K562 (cell line): ENCODE measurements around the gene RHO. TPM values are rescaled to one million over a fixed set of nuclear protein-coding genes. Genes with fewer than 3 reads are reported as not detected.

Experiments used
- CREM ChIP-seq: IDR thresholded peaks from 2 replicates; pipeline ENCODE4 v1.6.1; 2014; ENCODE audit warnings: antibody characterized with exemption, low read depth
- ELF1 ChIP-seq: fragments of 200-800 bp; sonication (Bioruptor generic); IDR thresholded peaks from 2 replicates; pipeline ENCODE4 v1.6.1; 2016; ENCODE audit warnings: missing genetic modification characterization, missing compliant biosample characterization
- ILF3 ChIP-seq: fragments of 450-650 bp; IDR thresholded peaks from 2 replicates; pipeline ENCODE4 v1.6.1; 2018; ENCODE audit warnings: antibody characterized with exemption, mild to moderate bottlenecking, moderate library complexity, borderline replicate concordance
- NFE2 ChIP-seq: IDR thresholded peaks from 2 replicates; pipeline ENCODE4 v1.6.1; 2014; ENCODE audit warnings: antibody characterized with exemption, low read depth
- POLR3A ChIP-seq: IDR thresholded peaks from 2 replicates; pipeline ENCODE4 v1.6.1; 2011; ENCODE audit warnings: borderline replicate concordance, mild to moderate bottlenecking, moderate library complexity; ENCODE audit not compliant: insufficient read length, insufficient read depth; ENCODE audit errors: extremely low read depth
- YBX1 ChIP-seq: fragments of 450-650 bp; IDR thresholded peaks from 2 replicates; pipeline ENCODE4 v1.7.1; 2016; ENCODE audit warnings: mild to moderate bottlenecking
- ZC3H11A ChIP-seq: IDR thresholded peaks from 2 replicates; pipeline ENCODE4 v1.6.1; 2012; ENCODE audit warnings: low read depth, low read length, improper control_type of control experiment
- ZC3H8 ChIP-seq: fragments of 450-650 bp; IDR thresholded peaks from 2 replicates; pipeline ENCODE4 v1.6.1; 2017
- polyA plus RNA-seq, 8 experiments: library from polyadenylated mRNA; depleted of rRNA in 4 of 8; stranded (reverse) in 5 of 8; unstranded in 3 of 8; fragments of >200 nt; fragmentation: Nextera tagmentation in 2 of 8; fragmentation: Illumina TruSeq in 1 of 8; extraction: Ambion mirVana in 2 of 8; extraction: Trizol in 1 of 8; gene quantifications; 2 replicates each; pipeline versions ENCODE4 v1.2.1 to v1.2.3, GENCODE V29; 2011 to 2014; ENCODE audit warnings: inconsistent platforms in 1 of 8, missing spikeins in 1 of 8
- total RNA-seq, 7 experiments: library from RNA; depleted of rRNA in 6 of 7; stranded (reverse); fragments of >200 nt in 6 of 7; fragmentation: Illumina TruSeq in 2 of 7; extraction: Trizol in 2 of 7; gene quantifications; 2 replicates each; pipeline versions ENCODE4 v1.2.1 to v1.2.3, GENCODE V29; 2011 to 2021; ENCODE audit warnings: low replicate concordance in 1 of 7
- TF ChIP-seq, protein P1 (sequence below): sonication (generic); formaldehyde crosslinking; IDR thresholded peaks from 2 replicates; pipeline ENCODE4 v1.8.0; 2022; ENCODE audit warnings: missing genetic modification reagents, mild to moderate bottlenecking, borderline replicate concordance
- TF ChIP-seq, protein P2 (sequence below): sonication (generic); formaldehyde crosslinking; IDR thresholded peaks from 2 replicates; pipeline ENCODE4 v1.8.0; 2023; ENCODE audit warnings: mild to moderate bottlenecking, missing genetic modification reagents
- TF ChIP-seq, protein P3 (sequence below): fragments of 250-450 bp; sonication (Bioruptor Pico); IDR thresholded peaks from 2 replicates; pipeline ENCODE4 v1.5.0; 2021; ENCODE audit warnings: mild to moderate bottlenecking, borderline replicate concordance

Gene RHO
- total and polyA plus RNA-seq, 9 of the 15 experiments (the other 6 are each of a cell fraction or from before 2014, with no cell fraction given), result not detected

DNA sequence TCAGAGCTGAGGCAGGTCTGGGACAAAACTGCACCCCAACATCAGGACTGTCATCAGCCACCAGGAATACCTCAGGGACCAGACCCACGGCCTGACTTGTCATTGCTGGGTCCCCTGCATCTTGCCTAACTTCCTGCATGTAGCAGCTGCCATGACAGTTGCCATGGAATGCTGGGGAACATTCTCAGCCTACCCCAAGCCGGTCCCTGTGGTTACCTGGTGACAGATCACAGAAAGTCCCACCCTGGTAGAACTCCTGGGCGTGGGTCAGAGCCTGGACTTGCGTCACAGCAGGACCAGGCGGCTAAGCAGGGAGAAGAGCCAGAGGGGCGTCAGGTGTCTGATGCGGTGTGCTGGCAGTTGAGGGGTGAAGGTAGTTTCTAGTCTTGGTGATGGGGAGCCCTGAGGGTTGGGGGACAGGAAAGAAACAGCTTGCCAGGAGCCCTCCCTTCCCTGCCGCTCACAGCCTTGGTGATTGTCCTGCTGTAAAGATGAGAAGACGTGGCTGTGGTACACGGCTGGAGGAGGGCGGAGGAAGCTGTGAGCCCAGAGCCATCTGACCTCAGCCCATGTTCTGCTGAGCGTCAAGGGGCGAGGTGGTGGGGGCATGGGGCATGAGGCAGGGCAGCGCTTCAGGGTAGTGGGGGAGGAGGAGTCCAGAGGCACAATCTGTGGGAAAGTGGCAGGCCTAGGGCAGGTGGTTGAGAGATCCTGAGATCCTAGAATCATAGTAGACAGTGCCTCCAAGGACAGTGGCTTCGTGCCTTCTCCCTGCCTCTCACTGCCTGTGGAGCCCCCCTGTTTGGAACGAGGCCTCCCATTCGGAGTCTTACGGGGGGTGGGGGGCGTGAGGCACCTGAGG, 19.9 kb downstream of the RHO start (continued):
- TF ChIP-seq, protein P1, sequence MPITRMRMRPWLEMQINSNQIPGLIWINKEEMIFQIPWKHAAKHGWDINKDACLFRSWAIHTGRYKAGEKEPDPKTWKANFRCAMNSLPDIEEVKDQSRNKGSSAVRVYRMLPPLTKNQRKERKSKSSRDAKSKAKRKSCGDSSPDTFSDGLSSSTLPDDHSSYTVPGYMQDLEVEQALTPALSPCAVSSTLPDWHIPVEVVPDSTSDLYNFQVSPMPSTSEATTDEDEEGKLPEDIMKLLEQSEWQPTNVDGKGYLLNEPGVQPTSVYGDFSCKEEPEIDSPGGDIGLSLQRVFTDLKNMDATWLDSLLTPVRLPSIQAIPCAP, result no peak
- TF ChIP-seq CREM (no peak), ELF1 (tag) (no peak), NFE2 (no peak), ZC3H11A (no peak), ZC3H8 (no peak), YBX1 (no peak), ILF3 (no peak), POLR3A (no peak)
- TF ChIP-seq, protein P2, sequence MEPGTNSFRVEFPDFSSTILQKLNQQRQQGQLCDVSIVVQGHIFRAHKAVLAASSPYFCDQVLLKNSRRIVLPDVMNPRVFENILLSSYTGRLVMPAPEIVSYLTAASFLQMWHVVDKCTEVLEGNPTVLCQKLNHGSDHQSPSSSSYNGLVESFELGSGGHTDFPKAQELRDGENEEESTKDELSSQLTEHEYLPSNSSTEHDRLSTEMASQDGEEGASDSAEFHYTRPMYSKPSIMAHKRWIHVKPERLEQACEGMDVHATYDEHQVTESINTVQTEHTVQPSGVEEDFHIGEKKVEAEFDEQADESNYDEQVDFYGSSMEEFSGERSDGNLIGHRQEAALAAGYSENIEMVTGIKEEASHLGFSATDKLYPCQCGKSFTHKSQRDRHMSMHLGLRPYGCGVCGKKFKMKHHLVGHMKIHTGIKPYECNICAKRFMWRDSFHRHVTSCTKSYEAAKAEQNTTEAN (CRISPR knock-in tag), result no peak
- TF ChIP-seq, protein P3, sequence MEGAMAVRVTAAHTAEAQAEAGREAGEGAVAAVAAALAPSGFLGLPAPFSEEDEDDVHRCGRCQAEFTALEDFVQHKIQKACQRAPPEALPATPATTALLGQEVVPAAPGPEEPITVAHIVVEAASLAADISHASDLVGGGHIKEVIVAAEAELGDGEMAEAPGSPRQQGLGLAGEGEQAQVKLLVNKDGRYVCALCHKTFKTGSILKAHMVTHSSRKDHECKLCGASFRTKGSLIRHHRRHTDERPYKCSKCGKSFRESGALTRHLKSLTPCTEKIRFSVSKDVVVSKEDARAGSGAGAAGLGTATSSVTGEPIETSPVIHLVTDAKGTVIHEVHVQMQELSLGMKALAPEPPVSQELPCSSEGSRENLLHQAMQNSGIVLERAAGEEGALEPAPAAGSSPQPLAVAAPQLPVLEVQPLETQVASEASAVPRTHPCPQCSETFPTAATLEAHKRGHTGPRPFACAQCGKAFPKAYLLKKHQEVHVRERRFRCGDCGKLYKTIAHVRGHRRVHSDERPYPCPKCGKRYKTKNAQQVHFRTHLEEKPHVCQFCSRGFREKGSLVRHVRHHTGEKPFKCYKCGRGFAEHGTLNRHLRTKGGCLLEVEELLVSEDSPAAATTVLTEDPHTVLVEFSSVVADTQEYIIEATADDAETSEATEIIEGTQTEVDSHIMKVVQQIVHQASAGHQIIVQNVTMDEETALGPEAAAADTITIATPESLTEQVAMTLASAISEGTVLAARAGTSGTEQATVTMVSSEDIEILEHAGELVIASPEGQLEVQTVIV (CRISPR knock-in tag), result no peak
